RKO (cell line): Measurements from ENCODE around the gene LUZP2.

Experiments
- DNase-seq: peaks from one replicate; pipeline ENCODE4 v3.0.0-alpha.2; 2016; ENCODE audit warnings: low spot score

Gene LUZP2

GRCh38 chr11:24635588-24636290 is 138.9 kb downstream of the LUZP2 start:
- no peak for DNase-seq

- no peak for DNase-seq
Measured at GRCh38 chr11:24636291-24636629, 139.4 kb downstream of the LUZP2 start.

GRCh38 chr11:24637520-24637919 is 140.7 kb downstream of the LUZP2 start:
- DNase-seq = no peak

- no peak for DNase-seq
Measured at GRCh38 chr11:24642648-24643047, 145.8 kb downstream of the LUZP2 start.

- no peak for DNase-seq
Measured at GRCh38 chr11:24645563-24645962, 148.7 kb downstream of the LUZP2 start.

GRCh38 chr11:24651873-24652272 is 155.0 kb downstream of the LUZP2 start:
- no peak for DNase-seq

- DNase-seq = no peak
Measured at GRCh38 chr11:24653901-24654300, 157.0 kb downstream of the LUZP2 start.

GRCh38 chr11:24661331-24661730 is 164.5 kb downstream of the LUZP2 start:
- DNase-seq = no peak

GRCh38 chr11:24664399-24664798 is 167.5 kb downstream of the LUZP2 start:
- no peak for DNase-seq

- no peak for DNase-seq
Measured at GRCh38 chr11:24667353-24667968, 170.6 kb downstream of the LUZP2 start.

- DNase-seq = no peak
Measured at GRCh38 chr11:24678703-24679348, 182.0 kb downstream of the LUZP2 start.

GRCh38 chr11:24679821-24680351 is 183.0 kb downstream of the LUZP2 start:
- DNase-seq = no peak

- DNase-seq = no peak
Measured at GRCh38 chr11:24683583-24683982, 186.7 kb downstream of the LUZP2 start.

- DNase-seq = no peak
Measured at GRCh38 chr11:24685821-24686220, 189.0 kb downstream of the LUZP2 start.

GRCh38 chr11:24687531-24688147 is 190.8 kb downstream of the LUZP2 start:
- no peak for DNase-seq

GRCh38 chr11:24688981-24689380 is 192.1 kb downstream of the LUZP2 start:
- DNase-seq = no peak

- peak; percentile 67 for DNase-seq
Measured at GRCh38 chr11:24697522-24698111, 200.8 kb downstream of the LUZP2 start.

GRCh38 chr11:24704716-24705115 is 207.9 kb downstream of the LUZP2 start:
- no peak for DNase-seq

- DNase-seq = no peak
Measured at GRCh38 chr11:24705474-24705873, 208.6 kb downstream of the LUZP2 start.

- no peak for DNase-seq
Measured at GRCh38 chr11:24708616-24709015, 211.8 kb downstream of the LUZP2 start.

- no peak for DNase-seq
Measured at GRCh38 chr11:24709928-24710565, 213.2 kb downstream of the LUZP2 start.

- no peak for DNase-seq
Measured at GRCh38 chr11:24714601-24715000, 217.7 kb downstream of the LUZP2 start.
